Measurements from ENCODE around the gene PTPRCAP.

GRCh38 chr11:67420646-67421429, 16.6 kb downstream of the PTPRCAP start:
- TF ChIP-seq CTCF (conservative IDR thresholded peaks at IDR 0.05; ENCODE audit: low read depth, low read length) (no peak), EZH2 (IDR thresholded peaks at IDR 0.05; ENCODE audit: borderline replicate concordance, low read depth, low read length, poor library complexity, severe bottlenecking) (no peak)
